Activated CD4-positive, CD25-positive, alpha-beta regulatory T cell treated with anti-CD3 and anti-CD28 coated beads, Interleukin-2, amount 50 U/mL, for 16 hours (primary cell): Measurements from ENCODE around the gene TPTE2.
"Not testable (repeated sequence)": the region's sequence is repeated elsewhere in the genome, so short reads cannot be mapped to it uniquely, and the experiment has no call there.

Source experiments
- DNase-seq: peaks from one replicate; pipeline ENCODE4 v3.0.0-alpha.2; 2020; ENCODE audit warnings: low read depth, low spot score

Gene TPTE2

DNA sequence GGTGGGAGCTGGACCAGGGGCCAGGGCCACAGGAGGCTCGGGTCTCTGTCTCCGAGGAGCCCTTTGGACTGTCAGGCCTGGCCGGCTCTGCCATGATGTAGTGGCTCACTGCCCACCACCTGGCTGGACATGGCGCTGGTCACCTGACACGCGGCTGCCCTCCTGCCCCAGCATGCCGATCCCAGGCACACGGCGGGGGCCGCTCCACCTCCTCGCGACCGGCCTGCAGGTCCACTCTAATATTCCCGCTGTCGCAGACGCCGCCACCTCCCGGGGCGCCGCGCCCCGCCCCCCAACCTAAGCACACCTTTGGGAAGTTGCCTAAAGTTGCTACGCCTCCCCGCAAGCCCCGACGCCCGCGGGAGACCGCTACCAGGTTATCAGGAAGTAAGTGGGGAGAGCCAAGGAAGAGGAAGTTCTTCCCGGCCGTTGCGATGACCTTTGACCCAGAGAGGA is at the start of gene TPTE2:
Gene TPTE2, minus strand, starts transcription at position 406 of the 456 bp plus-strand sequence. CDS start 58,298 bp downstream, outside the sequence.
- not testable (repeated sequence) for DNase-seq

DNA sequence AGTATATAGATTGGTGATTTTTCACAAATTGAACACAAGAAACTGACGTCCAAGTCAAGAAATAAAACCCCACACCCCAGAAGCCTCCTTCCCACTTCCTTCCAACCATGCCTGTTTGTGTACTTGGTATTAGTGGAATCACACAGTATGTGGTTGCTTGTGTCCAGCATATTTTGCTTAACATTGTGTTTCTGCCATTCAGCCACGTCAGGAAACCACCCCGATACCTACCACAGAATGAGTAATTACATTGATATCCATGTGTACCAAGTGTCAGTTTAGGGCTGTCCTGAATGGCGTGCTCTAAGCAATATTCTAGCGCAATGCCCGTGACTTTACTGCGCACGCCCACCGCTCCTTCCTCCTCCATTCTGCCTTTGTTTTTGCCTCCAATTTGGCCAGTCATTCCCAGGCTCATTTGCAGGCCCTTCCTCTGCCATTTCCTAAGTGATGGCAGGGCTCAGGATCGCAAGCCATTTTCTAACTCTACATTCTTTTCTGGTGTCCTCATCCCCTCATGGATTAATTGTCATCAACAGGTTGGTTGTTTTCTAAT is 46.3 kb upstream of the TPTE2 start:
- DNase-seq: no peak

DNA sequence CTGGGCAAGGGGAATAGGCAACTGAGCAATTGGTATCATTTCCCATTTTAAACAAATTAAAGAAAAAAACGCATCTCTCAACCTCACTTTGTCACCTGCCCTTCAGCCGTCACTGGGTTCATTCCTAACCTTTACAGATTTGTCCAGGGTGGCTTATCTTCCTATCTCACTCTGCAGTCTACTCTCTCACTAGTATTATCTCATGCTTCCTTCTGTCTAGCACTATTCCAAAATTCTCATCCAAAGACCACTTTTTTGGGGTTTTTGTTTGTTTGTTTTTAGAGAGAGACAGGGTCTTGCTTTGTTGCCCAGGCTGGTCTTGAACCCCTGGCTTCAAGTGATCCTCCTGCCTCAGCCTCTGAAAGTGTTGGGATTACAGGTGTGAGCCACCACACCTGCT is 45.4 kb upstream of the TPTE2 start:
- no peak for DNase-seq

DNA sequence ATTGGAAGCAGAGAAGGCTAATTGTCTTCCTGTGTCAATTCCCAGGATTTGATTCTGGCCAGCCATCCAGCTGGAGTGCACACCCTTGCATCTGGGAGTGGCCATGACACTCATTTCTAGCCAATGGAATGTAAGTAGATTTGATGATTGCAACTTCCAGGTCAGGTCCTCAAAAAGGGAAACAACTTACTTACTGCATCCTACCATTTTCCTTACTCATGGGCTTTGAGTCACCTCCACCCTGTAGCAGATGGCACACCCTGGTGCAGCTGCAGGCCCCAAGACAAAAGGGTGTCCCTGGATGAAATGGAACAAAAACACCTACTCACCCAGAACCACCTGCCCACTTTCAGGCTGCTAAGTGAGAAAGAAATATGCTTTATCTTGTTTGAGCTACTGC is 44.8 kb upstream of the TPTE2 start:
- no peak for DNase-seq

DNA sequence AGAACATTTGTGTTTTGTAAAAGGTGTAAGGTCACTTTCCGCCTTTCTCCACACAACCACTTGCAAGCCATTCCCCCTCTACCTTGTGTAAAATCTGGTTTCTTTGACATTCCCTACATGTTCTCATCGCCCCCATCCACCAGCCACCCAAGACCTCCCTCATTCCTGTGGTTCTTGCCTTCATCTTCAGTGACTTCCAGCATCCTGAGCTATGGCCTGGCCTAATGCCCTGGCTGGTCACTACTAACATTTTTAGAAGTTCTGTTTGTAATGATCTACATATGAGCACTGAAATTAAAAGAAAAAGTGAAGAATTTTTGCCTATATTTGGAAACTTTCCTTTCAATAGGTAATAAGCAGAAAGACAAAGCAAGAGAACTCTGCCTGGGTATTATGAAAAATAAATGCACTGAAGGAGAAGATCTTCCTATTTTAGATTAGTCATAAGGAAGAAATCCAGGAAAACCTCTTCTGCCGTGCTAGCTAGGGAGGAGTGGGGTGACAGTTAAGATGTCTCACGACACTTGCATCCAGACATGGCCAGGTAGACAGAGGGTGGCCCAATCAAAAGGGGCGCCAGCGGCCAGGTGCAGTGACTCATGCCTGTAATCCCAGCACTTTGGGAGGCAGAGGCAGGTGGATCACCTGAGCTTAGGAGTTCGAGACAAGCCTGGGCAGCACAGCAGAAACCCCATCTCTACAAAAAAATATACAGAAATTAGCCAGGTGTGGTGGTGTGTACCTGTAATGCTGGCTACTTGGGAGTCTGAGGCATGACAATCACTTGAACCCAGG is 44.0 kb upstream of the TPTE2 start:
- no peak for DNase-seq

DNA sequence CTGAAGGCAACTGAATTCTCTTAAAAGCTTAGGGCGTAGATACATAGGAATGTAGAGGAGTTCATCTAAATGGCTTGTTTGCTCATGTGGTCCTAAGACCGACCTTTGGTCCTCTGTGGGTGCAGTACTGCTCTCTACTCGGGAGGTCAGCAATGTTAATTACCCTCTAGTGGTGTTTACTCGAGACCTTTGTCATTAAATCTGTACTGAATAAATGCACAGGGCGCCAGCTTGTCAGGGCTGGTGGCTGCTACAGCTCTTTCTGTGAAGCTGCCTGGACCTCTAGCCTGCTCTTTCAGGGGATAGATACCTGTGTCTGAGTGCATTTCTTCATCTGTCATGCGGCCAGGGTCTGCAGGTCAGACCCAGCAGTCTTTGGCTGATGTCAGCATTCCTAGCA is 43.0 kb upstream of the TPTE2 start:
- no peak for DNase-seq

DNA sequence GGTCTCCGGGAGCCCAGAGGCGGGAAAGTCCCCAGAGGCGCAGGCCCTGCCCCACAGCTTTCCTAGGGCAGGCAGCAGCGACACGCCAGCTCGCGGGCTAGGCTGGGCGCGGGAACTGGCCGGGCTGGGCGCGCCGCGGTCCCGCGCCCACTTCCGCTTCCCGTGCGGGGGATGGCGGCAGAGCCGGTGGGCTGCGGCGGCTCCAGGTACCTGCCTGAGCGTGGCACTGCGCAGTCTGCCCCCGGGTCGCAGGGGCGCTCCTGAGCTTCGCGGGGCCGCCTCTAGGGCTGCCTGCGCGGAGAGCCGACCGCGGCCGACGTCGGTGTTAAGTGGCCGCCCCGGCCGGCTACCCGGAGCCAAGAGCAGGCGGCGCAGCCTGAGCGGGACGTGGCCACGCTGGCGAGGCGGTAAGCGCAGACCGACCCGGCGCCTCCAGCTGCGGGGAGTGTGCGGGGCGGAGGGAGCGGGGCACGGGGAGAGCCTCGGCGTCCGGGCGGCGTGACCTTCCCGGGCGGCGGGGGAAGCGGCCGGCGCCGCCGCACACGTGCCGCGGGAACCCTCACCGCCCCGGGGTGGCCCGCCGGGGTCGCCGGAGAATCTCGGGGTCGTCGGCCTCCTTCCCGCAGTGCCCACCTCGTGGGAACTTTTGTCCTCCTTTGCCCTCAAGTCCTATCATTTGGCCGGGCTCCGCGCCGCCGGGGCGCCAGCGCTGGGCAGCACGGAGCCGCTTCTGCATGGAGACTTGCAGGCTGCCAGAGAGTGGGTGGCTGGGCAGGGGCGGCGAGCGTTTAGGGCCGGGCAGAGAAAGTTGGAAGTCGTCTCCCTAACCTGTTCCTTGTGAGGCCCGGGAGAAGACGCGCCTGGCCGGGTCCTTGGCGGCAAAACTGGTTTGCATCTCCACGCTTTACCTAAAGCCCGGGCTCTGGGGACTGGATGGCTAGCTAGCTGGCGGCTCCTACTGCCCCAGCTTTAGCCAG is 40.7 kb upstream of the TPTE2 start:
- no peak for DNase-seq

DNA sequence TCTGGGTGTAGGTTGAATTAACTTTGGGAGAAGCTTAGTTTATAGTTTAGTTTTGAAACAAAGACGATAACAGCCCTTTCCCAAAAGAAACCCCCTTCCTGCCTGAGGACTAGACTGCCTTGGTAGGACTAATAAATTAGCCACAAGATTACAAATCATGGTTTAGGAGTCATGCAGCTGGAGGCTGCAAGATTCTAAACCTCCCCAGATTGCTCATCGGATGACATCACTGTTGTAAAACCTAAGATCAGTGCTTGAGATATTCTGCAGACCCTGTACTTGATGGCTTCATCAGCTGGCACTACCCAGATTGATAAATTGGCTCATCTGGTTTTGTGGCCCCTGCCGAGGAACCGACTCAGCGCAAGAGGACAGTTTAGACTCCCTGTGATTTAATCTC is 36.2 kb upstream of the TPTE2 start:
- no peak for DNase-seq

DNA sequence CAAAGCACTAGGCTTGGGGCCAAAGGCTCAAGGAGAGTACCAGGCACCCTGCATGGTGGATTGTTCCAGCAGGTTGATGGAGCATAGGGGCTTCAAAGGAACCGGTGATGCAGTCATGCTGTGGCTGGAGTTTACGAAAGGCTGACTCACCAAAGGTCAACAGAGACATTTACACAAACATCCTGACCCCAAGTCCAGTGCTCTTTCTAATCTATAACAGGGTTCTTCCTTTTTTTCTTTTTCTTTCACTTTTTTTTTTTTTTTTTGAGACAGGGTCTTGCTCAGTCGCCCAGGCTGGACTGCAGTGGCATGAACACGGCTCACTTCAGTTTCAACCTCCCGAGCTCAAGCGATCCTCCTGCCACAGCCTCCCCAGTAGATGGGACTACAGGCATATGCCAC is 35.6 kb upstream of the TPTE2 start:
- DNase-seq: no peak

DNA sequence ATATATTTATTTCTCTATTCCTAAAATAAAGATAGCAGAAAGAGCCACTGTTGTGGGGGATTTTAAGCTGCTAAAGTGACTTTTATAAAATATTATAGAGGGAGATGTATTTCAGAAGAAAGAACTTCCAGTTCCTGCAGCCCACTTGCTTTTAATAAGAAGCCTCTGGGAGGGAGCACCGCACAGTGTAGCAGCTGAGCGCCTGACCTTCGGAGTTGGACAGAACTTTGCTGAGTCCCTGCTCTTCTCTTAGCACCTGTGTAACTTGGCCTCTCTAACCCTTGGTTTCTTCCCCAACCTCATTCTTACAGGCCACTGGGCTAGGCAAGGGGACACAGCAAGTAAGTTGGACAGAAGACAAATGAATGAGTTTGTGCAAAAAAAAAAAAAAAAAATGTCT is 34.8 kb upstream of the TPTE2 start:
- no peak for DNase-seq

DNA sequence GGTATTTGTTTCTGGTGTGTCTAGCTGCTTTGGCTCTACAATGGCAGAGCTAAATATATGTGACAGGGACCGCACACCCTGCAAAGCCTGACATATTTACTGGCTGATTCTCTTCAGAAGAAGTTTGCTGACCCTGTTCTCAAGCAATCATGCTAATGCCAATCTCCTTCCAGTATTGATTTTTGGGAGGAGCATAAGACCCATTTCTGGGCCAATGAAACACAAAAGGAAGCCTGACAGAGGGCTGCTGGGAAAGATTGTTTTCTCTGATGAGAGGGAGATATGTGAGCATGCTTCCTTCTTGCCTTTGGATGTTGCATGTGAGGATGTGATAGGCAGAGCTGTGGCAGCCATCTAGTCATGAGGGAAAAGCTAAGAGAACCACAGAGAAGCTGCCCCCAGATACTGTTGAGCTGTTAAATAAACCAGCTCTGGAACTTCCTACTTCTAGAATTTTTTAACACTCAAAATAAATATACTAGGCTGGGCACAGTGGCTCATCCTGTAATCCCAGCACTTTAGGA is 31.4 kb upstream of the TPTE2 start:
- no peak for DNase-seq

DNA sequence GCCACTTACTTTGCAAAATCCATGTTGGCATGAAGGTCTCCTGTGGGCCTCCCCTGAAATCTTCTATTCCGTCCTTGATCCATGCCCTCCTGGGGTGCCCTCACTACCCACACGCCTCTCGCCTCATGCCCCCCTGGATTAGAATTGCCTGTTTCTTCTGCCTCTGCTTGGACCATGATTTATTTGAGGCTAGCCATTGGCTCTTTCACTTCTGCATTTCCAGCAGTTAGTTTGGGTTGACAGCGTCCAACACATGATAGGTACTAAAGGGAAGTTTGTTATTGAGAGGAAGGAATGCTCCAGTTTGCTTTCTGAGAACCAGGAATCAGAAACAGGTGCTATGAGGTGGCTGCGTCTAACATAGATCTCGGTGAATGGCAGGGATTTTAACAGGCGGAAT is 30.5 kb upstream of the TPTE2 start:
- DNase-seq: no peak

DNA sequence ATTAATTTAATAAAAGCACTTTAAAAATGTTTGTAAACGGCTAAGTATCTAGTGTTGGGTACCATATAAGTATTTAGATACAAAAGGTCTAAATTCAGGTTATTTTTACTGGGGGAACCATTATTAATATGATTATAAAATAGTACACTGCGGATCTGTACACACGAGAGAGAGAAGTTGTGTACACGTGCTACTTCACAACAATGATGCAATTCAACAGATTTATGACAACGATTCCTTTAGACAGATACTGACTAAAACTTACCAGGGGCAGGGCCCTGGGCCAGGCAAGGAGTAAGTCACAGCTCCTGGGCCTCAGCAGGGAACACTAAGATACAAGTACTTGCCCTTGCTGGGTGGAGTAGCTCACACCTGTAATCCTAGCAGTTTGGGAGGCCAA is 29.1 kb upstream of the TPTE2 start:
- DNase-seq: no peak

DNA sequence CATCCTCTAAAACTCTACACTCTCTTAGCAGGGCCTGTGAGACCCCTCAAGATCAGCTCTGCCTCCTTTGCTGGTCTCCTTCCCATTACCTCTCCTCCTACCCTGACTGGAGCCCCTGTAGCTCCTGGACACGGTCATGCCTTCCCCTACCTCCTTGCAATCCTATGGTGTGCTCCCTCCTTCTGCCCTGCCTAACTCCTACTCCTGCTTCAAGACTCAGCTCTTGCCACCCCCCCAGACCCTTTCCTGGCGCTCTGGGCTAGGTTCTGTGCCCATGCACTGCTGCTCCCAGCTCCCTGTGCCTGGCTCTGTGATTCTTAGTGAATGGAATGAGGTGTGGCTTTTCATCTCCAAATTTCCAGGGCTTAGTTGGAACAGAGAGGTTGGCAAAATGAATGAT is 28.0 kb upstream of the TPTE2 start:
- no peak for DNase-seq

DNA sequence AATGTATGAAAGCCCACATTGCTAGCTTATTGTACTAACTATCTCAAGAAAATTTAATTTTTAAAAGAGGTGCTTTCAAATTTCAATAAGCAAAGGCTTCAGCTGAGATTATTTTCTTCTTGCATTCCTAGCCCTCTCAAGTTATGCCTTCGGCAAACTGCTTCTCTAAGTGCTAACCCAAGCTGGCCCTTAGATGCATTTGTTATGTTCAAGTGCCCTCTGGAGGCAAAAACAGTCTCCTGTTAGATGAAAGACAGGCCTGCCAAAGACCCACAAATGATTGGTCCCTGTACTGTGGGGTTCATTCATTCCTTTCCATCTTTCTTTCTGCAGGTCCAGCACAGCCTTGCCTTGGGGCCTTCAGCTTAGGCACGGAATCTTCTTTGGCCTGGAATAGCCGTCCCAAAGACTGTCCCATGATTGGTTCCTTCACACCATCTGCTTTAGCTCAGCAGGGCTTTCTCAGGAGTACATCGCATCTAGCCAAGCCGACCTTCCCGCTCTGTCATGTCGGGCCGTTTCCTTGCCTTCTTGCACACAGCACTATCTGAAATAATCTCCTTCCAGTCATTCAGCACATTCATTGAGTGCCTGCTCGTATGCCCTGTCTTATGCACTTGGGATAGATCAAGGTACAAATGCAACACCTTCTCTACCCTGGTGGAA is 26.4 kb upstream of the TPTE2 start:
- peak; percentile 4 for DNase-seq

DNA sequence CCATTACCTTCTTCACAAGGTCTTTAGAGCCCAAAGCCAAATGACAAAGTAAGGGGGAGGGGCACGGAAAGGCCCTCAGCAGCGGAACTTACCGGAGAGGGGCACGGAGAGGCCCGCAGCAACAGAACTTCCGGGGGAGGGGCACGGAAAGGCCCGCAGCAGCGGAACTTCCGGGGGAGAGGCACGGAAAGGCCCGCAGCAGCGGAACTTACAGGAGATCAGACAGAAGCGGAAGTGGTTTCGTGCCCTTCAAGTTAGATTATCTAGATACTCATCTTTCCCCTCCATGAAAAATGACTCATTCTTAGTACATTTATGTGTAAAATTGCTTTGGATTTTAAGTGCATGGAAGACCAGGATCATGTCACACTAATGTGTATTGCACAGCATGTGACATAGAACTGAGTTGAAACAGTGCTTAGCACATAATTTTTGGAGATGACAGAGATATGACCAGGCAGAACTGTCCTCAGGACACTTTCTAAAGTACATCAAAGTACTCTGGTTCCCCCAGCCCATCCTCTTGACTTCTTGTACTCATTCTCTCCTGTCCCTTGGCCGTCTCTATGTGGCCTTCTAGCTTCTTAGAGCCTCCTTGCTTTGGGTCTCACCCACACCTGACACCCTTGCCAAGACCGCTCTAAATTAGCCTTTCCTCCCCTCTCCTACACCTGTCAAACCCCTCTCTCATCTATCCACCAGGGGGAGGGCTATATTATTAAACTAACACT is 25.7 kb upstream of the TPTE2 start:
- peak; percentile 51 for DNase-seq

DNA sequence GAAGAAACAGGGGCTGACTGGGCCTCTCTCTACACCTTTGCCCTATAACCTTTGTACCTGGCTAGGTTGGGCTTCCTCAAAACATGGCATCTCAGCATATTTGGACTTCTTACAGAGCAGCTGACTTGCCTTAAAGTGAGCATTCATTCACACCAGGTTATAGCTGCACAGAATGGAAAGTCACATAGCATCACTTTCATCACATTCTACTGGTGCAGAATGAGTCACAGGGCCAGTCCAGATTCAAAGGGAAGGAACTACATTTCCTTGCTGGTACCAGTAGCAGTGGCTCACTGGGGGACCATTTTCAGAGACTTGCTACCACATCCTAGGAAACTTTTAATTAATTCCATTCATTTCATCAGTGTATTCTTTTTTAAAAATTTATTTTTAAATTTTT is 20.3 kb upstream of the TPTE2 start:
- DNase-seq: no peak

DNA sequence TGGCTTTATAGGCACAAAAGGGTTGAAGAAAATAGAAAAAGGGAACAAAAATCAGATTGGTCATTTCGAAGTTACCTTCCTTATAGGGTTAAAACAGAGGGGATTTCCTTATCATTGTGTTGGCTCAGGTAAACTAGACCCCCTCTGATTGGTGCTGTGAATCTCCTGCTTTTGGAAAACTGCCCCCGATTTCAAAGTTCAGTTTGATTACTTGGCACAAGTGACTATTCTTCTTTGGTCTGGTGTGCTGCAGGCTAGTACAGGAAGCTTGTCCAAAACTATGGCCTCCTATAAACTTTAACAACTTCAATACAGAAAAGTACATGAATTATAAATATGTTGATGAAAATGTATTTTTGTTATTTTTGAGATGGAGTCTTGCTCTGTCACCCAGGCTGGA is 13.9 kb upstream of the TPTE2 start:
- DNase-seq: no peak

DNA sequence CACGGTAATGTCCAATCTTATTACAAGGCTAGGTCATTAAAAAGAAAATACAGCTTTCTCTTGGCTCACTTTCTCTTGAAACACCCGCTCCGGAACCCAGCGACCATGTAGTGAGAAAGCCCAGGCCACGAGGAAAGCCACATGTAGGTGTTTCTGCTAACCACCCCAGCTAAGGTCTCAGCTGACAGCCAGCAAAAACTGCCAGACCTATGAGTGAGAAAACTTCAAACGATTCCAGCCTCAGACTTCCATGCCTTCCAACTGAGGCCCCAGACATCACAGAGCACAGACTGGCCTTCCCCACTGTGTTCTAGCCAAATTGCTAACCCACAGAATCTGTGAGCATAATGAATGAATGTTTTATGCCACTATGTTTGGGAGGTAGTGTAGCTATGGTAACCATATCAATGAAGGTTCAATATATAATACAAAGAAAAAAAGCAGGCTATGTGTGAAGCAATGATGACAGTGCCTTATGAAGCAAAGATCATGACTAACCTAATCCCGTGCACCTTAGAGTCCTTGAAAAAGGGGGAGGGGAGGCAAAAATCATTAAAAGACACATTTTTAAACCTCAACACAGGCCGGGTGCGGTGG is 11.9 kb upstream of the TPTE2 start:
- no peak for DNase-seq

DNA sequence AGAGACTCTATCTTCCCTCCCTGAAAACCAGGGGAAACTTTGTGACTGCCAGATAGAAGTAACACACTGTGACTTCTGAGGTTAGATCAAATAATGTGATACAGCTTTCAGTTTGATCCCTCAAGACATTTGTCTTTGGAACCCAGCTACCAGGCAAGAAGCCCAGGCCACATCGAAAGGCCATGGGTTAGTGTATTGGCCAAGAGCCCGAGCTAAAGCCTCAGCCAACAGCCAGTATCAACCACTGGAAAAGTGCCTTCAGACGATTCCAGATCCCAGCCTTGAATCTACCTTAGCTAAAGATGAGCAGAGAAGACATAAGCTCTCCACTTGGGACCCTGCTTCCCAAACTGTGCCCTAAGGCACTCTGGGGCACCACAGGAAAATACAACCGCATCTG is 10.9 kb upstream of the TPTE2 start:
- DNase-seq: no peak
